WTC11 (cell line): Measurements from ENCODE around the gene DNAAF3. TPM values are rescaled to one million over a fixed set of nuclear protein-coding genes. Genes with fewer than 3 reads are reported as not detected.

Source experiments
- ATAC-seq: fragments of 200-7000 bp; cut with Tn5 transposase; 2 replicates; pipeline ENCODE4 v1.10.0; 2021; ENCODE audit warnings: mild to moderate bottlenecking, moderate library complexity
- CTCF ChIA-PET: fragments of 300-600 bp; sonication (Branson Sonifier 250); formaldehyde crosslinking; loops from one replicate; lab custom pipeline; 2021; ENCODE audit warnings: antibody characterized with exemption; lab: Charles Lee
- POLR2A ChIA-PET: fragments of 350-600 bp; sonication (Branson Sonifier 250); formaldehyde crosslinking; loops from one replicate; lab custom pipeline; 2021; ENCODE audit warnings: antibody characterized with exemption; lab: Charles Lee
- DNase-seq: peaks from one replicate; pipeline ENCODE4 v3.0.0; 2021; ENCODE audit warnings: low spot score
- H3K27ac Mint-ChIP-seq: 2 replicates; pipeline ENCODE4 v1.8.0; 2021; ENCODE audit warnings: mixed read lengths
- H3K27me3 Mint-ChIP-seq: 2 replicates; pipeline ENCODE4 v1.8.0; 2021; ENCODE audit warnings: low read depth, mild to moderate bottlenecking, moderate library complexity, mixed read lengths
- H3K36me3 Mint-ChIP-seq: 2 replicates; pipeline ENCODE4 v1.8.0; 2021; ENCODE audit warnings: mixed read lengths
- H3K4me1 Mint-ChIP-seq: 2 replicates; pipeline ENCODE4 v1.8.0; 2022; ENCODE audit warnings: mixed read lengths
- H3K4me3 Mint-ChIP-seq: 2 replicates; pipeline ENCODE4 v1.8.0; 2021; ENCODE audit warnings: mild to moderate bottlenecking, moderate library complexity, mixed read lengths
- H3K9me3 Mint-ChIP-seq: 2 replicates; pipeline ENCODE4 v1.8.0; 2021; ENCODE audit warnings: mixed read lengths
- CBFB ChIP-seq: sonication (generic); formaldehyde crosslinking; IDR thresholded peaks from 2 replicates; pipeline ENCODE4 v1.8.1; 2022; ENCODE audit warnings: mild to moderate bottlenecking, low read depth, missing genetic modification reagents
- CREM ChIP-seq: sonication (generic); formaldehyde crosslinking; IDR thresholded peaks from 2 replicates; pipeline ENCODE4 v1.8.1; 2022; ENCODE audit warnings: mild to moderate bottlenecking, missing genetic modification reagents, moderate library complexity
- ESRRA ChIP-seq: sonication (generic); formaldehyde crosslinking; IDR thresholded peaks from 2 replicates; pipeline ENCODE4 v1.8.1; 2022; ENCODE audit warnings: mild to moderate bottlenecking, missing genetic modification reagents, borderline replicate concordance
- ETV6 ChIP-seq: sonication (generic); formaldehyde crosslinking; IDR thresholded peaks from 2 replicates; pipeline ENCODE4 v1.8.1; 2022; ENCODE audit warnings: mild to moderate bottlenecking, missing genetic modification reagents
- FOXJ3 ChIP-seq: sonication (generic); formaldehyde crosslinking; IDR thresholded peaks from 2 replicates; pipeline ENCODE4 v1.9.0; 2021; ENCODE audit warnings: missing genetic modification reagents, mild to moderate bottlenecking, borderline replicate concordance
- FOXK1 ChIP-seq: sonication (generic); formaldehyde crosslinking; IDR thresholded peaks from 2 replicates; pipeline ENCODE4 v1.8.0; 2022; ENCODE audit warnings: mild to moderate bottlenecking, moderate library complexity, missing genetic modification reagents
- GABPB1 ChIP-seq: sonication (generic); formaldehyde crosslinking; IDR thresholded peaks from 2 replicates; pipeline ENCODE4 v1.8.1; 2023; ENCODE audit warnings: mild to moderate bottlenecking, missing genetic modification reagents
- GTF2I ChIP-seq: fragments of 250-450 bp; sonication (Bioruptor Pico); conservative IDR thresholded peaks from 2 replicates; pipeline ENCODE4 v1.4.0; 2021; ENCODE audit warnings: mild to moderate bottlenecking
- SP1 ChIP-seq: sonication (generic); formaldehyde crosslinking; conservative IDR thresholded peaks from 2 replicates; pipeline ENCODE4 v1.8.1; 2022; ENCODE audit warnings: missing genetic modification reagents
- ZNF121 ChIP-seq: sonication (generic); formaldehyde crosslinking; IDR thresholded peaks from 2 replicates; pipeline ENCODE4 v1.8.0; 2023; ENCODE audit warnings: missing genetic modification reagents
- ZNF219 ChIP-seq: sonication (generic); formaldehyde crosslinking; IDR thresholded peaks from 2 replicates; pipeline ENCODE4 v1.8.0; 2023; ENCODE audit warnings: missing genetic modification reagents, mild to moderate bottlenecking, borderline replicate concordance
- ZNF263 ChIP-seq: sonication (generic); formaldehyde crosslinking; IDR thresholded peaks from 2 replicates; pipeline ENCODE4 v1.8.1; 2022; ENCODE audit warnings: low read depth, mild to moderate bottlenecking, moderate library complexity, missing genetic modification reagents
- total RNA-seq: library from RNA; stranded (reverse); gene quantifications from 3 replicates; pipeline ENCODE4 v1.2.3, GENCODE V29; 2021
- TF ChIP-seq, protein P1 (sequence below): fragments of 250-450 bp; sonication (Bioruptor Pico); IDR thresholded peaks from 2 replicates; pipeline ENCODE4 v2.1.2; 2022; ENCODE audit warnings: mild to moderate bottlenecking, moderate library complexity
- TF ChIP-seq, protein P2 (sequence below): sonication (generic); formaldehyde crosslinking; IDR thresholded peaks from 2 replicates; pipeline ENCODE4 v1.8.0; 2022; ENCODE audit warnings: mild to moderate bottlenecking, missing genetic modification reagents
- TF ChIP-seq, protein P3 (sequence below): sonication (generic); formaldehyde crosslinking; IDR thresholded peaks from 2 replicates; pipeline ENCODE4 v1.8.1; 2022; ENCODE audit warnings: low read depth, missing genetic modification reagents, borderline replicate concordance
- TF ChIP-seq, protein P4 (sequence below): sonication (generic); formaldehyde crosslinking; IDR thresholded peaks from 2 replicates; pipeline ENCODE4 v1.8.0; 2023; ENCODE audit warnings: missing genetic modification reagents, mild to moderate bottlenecking, borderline replicate concordance
- TF ChIP-seq, protein P5 (sequence below): fragments of 250-450 bp; sonication (Bioruptor Pico); IDR thresholded peaks from 2 replicates; pipeline ENCODE4 v1.9.0; 2021; ENCODE audit warnings: mild to moderate bottlenecking, borderline replicate concordance
- TF ChIP-seq, protein P6 (sequence below): sonication (generic); formaldehyde crosslinking; IDR thresholded peaks from 2 replicates; pipeline ENCODE4 v1.8.0; 2023; ENCODE audit warnings: mild to moderate bottlenecking, missing genetic modification reagents

The DNAAF3 gene
- total RNA-seq, 1 experiment from 2014 or later, result 4.0 TPM

GRCh38 chr19:55178781-55179599 lies 12.6 kb upstream of the DNAAF3 start:
- Mint-ChIP-seq H3K27ac (peak overlapping the region; percentile 72; the same call in 1 of the 2 replicates), H3K9me3 (no peaks in the 10 kb centered on the region), H3K4me3 (peak overlapping the region; percentile 77), H3K4me1 (peaks cover 20% of the 10 kb centered on the region), H3K36me3 (no peaks in the 10 kb centered on the region), H3K27me3 (peaks cover 92% of the 10 kb centered on the region)
- peak; percentile 93 for DNase-seq
- CTCF ChIA-PET, result interaction anchor here (0.8 to 3.1 kb wide), 5 partner anchors 13 to 476 kb away, joined by 3 to 15 read pairs (median 5); partner anchors contain the start of genes DNAAF3 and U2AF2
- peak; percentile 65 for ATAC-seq
- POLR2A ChIA-PET, result interaction anchor here (0.7 to 1.4 kb wide), 3 partner anchors 37 to 160 kb away, joined by 3 to 6 read pairs (median 6); no protein-coding TSS in a partner anchor
- no peak for TF ChIP-seq ETV6
- no peak for TF ChIP-seq GABPB1 (CRISPR knock-in tag)
- TF ChIP-seq, protein P1, sequence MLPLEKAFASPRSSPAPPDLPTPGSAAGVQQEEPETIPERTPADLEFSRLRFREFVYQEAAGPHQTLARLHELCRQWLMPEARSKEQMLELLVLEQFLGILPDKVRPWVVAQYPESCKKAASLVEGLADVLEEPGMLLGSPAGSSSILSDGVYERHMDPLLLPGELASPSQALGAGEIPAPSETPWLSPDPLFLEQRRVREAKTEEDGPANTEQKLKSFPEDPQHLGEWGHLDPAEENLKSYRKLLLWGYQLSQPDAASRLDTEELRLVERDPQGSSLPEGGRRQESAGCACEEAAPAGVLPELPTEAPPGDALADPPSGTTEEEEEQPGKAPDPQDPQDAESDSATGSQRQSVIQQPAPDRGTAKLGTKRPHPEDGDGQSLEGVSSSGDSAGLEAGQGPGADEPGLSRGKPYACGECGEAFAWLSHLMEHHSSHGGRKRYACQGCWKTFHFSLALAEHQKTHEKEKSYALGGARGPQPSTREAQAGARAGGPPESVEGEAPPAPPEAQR, result 0 out of 2 replicates have a peak, but pooled peaks have one; percentile 18
- 0 out of 2 replicates have a peak, but pooled peaks have one; percentile 37 for TF ChIP-seq CREM (CRISPR knock-in tag)
- peak; percentile 99 for TF ChIP-seq ZNF121 (CRISPR knock-in tag)
- TF ChIP-seq, protein P2, sequence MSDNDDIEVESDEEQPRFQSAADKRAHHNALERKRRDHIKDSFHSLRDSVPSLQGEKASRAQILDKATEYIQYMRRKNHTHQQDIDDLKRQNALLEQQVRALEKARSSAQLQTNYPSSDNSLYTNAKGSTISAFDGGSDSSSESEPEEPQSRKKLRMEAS (CRISPR knock-in tag), result 0 out of 2 replicates have a peak, but pooled peaks have one; percentile 20
- TF ChIP-seq, protein P3, sequence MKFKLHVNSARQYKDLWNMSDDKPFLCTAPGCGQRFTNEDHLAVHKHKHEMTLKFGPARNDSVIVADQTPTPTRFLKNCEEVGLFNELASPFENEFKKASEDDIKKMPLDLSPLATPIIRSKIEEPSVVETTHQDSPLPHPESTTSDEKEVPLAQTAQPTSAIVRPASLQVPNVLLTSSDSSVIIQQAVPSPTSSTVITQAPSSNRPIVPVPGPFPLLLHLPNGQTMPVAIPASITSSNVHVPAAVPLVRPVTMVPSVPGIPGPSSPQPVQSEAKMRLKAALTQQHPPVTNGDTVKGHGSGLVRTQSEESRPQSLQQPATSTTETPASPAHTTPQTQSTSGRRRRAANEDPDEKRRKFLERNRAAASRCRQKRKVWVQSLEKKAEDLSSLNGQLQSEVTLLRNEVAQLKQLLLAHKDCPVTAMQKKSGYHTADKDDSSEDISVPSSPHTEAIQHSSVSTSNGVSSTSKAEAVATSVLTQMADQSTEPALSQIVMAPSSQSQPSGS (CRISPR knock-in tag), result no peak
- TF ChIP-seq ESRRA, result no peak
- TF ChIP-seq, protein P4, sequence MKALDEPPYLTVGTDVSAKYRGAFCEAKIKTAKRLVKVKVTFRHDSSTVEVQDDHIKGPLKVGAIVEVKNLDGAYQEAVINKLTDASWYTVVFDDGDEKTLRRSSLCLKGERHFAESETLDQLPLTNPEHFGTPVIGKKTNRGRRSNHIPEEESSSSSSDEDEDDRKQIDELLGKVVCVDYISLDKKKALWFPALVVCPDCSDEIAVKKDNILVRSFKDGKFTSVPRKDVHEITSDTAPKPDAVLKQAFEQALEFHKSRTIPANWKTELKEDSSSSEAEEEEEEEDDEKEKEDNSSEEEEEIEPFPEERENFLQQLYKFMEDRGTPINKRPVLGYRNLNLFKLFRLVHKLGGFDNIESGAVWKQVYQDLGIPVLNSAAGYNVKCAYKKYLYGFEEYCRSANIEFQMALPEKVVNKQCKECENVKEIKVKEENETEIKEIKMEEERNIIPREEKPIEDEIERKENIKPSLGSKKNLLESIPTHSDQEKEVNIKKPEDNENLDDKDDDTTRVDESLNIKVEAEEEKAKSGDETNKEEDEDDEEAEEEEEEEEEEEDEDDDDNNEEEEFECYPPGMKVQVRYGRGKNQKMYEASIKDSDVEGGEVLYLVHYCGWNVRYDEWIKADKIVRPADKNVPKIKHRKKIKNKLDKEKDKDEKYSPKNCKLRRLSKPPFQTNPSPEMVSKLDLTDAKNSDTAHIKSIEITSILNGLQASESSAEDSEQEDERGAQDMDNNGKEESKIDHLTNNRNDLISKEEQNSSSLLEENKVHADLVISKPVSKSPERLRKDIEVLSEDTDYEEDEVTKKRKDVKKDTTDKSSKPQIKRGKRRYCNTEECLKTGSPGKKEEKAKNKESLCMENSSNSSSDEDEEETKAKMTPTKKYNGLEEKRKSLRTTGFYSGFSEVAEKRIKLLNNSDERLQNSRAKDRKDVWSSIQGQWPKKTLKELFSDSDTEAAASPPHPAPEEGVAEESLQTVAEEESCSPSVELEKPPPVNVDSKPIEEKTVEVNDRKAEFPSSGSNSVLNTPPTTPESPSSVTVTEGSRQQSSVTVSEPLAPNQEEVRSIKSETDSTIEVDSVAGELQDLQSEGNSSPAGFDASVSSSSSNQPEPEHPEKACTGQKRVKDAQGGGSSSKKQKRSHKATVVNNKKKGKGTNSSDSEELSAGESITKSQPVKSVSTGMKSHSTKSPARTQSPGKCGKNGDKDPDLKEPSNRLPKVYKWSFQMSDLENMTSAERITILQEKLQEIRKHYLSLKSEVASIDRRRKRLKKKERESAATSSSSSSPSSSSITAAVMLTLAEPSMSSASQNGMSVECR (CRISPR knock-in tag), result peak; percentile 19; the same call in 1 of the 2 replicates
- peak; percentile 78 for TF ChIP-seq SP1 (CRISPR knock-in tag)
- TF ChIP-seq ZNF219 (CRISPR knock-in tag), result no peak
- TF ChIP-seq CBFB (CRISPR knock-in tag), result 0 out of 2 replicates have a peak, but pooled peaks have one; percentile 35
- TF ChIP-seq, protein P5, sequence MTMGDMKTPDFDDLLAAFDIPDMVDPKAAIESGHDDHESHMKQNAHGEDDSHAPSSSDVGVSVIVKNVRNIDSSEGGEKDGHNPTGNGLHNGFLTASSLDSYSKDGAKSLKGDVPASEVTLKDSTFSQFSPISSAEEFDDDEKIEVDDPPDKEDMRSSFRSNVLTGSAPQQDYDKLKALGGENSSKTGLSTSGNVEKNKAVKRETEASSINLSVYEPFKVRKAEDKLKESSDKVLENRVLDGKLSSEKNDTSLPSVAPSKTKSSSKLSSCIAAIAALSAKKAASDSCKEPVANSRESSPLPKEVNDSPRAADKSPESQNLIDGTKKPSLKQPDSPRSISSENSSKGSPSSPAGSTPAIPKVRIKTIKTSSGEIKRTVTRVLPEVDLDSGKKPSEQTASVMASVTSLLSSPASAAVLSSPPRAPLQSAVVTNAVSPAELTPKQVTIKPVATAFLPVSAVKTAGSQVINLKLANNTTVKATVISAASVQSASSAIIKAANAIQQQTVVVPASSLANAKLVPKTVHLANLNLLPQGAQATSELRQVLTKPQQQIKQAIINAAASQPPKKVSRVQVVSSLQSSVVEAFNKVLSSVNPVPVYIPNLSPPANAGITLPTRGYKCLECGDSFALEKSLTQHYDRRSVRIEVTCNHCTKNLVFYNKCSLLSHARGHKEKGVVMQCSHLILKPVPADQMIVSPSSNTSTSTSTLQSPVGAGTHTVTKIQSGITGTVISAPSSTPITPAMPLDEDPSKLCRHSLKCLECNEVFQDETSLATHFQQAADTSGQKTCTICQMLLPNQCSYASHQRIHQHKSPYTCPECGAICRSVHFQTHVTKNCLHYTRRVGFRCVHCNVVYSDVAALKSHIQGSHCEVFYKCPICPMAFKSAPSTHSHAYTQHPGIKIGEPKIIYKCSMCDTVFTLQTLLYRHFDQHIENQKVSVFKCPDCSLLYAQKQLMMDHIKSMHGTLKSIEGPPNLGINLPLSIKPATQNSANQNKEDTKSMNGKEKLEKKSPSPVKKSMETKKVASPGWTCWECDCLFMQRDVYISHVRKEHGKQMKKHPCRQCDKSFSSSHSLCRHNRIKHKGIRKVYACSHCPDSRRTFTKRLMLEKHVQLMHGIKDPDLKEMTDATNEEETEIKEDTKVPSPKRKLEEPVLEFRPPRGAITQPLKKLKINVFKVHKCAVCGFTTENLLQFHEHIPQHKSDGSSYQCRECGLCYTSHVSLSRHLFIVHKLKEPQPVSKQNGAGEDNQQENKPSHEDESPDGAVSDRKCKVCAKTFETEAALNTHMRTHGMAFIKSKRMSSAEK (CRISPR knock-in tag), result no peak
- TF ChIP-seq, protein P6, sequence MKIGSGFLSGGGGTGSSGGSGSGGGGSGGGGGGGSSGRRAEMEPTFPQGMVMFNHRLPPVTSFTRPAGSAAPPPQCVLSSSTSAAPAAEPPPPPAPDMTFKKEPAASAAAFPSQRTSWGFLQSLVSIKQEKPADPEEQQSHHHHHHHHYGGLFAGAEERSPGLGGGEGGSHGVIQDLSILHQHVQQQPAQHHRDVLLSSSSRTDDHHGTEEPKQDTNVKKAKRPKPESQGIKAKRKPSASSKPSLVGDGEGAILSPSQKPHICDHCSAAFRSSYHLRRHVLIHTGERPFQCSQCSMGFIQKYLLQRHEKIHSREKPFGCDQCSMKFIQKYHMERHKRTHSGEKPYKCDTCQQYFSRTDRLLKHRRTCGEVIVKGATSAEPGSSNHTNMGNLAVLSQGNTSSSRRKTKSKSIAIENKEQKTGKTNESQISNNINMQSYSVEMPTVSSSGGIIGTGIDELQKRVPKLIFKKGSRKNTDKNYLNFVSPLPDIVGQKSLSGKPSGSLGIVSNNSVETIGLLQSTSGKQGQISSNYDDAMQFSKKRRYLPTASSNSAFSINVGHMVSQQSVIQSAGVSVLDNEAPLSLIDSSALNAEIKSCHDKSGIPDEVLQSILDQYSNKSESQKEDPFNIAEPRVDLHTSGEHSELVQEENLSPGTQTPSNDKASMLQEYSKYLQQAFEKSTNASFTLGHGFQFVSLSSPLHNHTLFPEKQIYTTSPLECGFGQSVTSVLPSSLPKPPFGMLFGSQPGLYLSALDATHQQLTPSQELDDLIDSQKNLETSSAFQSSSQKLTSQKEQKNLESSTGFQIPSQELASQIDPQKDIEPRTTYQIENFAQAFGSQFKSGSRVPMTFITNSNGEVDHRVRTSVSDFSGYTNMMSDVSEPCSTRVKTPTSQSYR (CRISPR knock-in tag), result 0 out of 2 replicates have a peak, but pooled peaks have one; percentile 5
- peak; percentile 52 for TF ChIP-seq GTF2I
- 0 out of 2 replicates have a peak, but pooled peaks have one; percentile 26 for TF ChIP-seq FOXK1
- TF ChIP-seq FOXJ3 (CRISPR knock-in tag), result no peak
- no peak for TF ChIP-seq ZNF263 (CRISPR knock-in tag)
